GM06990 (cell line): ENCODE measurements around the gene TJP2.
"Not testable (repeated sequence)": the region's sequence is repeated elsewhere in the genome, so short reads cannot be mapped to it uniquely, and the experiment has no call there.

ENCODE experiments used
- DNase-seq: peaks from one replicate; pipeline ENCODE4 v3.0.0-alpha.2; 2011; ENCODE audit not compliant: insufficient read length; ENCODE audit errors: extremely low read depth
- H3K27me3 ChIP-seq: replicated peaks from 2 replicates; pipeline ENCODE4 v1.6.0; 2011; ENCODE audit warnings: low read length; ENCODE audit not compliant: control insufficient read depth, insufficient read depth
- H3K36me3 ChIP-seq: 2 replicates; pipeline ENCODE4 v1.5.1; 2011; ENCODE audit warnings: low read length; ENCODE audit not compliant: control insufficient read depth, insufficient read depth
- H3K4me3 ChIP-seq: replicated peaks from 2 replicates; pipeline ENCODE4 v1.5.1; 2011; ENCODE audit warnings: low read depth, mild to moderate bottlenecking, control low read depth, low read length
- CTCF ChIP-seq: IDR thresholded peaks from 2 replicates; pipeline ENCODE4 v1.5.1; 2011; ENCODE audit warnings: low read length, control low read depth, mild to moderate bottlenecking, inconsistent platforms; ENCODE audit not compliant: insufficient read depth, poor library complexity, severe bottlenecking

The TJP2 gene

DNA sequence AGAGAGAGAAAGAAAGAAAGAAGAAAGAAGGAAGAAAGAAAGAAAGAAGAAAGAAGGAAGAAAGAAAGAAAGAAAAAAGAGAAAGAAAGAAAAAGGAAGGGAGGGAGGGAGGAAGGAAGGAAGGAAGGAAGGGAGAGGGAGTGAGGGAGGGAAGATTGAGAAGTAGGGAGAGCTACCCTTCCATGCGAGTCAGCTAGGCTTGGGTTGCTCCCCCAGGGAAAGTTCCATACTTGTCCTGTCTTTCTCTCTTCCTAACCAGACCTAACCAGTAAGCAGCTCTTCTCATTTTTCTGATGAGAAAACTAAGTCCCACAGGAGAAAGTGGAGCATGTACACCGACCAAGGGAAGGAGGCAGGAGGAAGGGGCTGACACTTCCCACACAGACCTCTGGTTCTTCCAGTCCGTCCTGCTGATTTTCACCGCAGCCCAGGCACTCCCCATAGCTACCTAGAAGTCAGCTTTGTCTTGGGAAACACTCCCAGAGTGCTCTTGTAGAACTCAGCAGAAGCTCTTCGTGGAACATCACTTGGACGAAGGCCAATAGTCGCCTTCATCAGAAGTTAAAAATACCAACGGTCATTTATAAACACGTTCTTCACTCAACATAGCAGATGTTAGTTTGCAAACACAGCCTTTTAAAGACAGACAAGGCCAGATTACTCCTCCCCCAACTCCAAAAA, 121.9 kb downstream of the TJP2 start:
- no peaks in the 10 kb centered on the region; the same call in 1 of the 2 replicates for H3K27me3 ChIP-seq
- no peaks in the 10 kb centered on the region for H3K36me3 ChIP-seq
- TF ChIP-seq CTCF = no peak
- H3K4me3 ChIP-seq = no peak overlapping the region
- DNase-seq = no peak

DNA sequence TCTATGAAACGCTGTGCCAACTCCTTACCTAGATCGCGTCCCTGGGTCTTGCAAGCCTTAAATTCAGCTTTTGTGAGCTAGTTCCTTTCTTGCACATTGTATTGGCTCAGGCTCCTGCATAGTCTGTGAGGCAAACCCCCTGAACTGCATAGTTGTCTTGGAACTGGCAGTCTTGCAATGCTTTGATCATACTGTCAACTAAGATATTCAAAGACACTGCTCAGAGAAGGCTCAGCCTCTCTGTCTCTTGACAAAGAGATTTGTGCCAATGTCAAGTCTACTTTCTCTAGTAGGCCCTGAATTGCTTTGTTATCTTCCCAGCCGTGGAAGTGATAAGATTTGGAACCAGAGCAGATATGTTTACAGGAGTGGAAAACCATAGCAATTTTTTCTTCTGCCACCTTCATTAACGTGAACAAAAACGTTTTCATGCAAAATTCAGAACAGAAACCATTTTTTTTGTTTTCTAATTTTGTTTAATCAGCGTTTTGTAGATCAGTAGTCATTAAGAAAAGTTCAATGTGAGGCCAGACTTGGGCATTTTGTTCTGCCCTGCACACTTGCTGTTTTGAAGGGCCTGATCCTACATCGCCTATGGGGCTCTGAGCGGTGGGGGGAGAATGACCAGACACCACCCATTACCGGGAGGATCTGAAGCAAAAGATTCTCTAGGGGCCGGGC, 123.4 kb downstream of the TJP2 start:
- Histone ChIP-seq H3K4me3 (no peak overlapping the region), H3K36me3 (no peaks in the 10 kb centered on the region), H3K27me3 (no peaks in the 10 kb centered on the region; the same call in 1 of the 2 replicates)
- TF ChIP-seq CTCF = no peak
- DNase-seq = no peak

DNA sequence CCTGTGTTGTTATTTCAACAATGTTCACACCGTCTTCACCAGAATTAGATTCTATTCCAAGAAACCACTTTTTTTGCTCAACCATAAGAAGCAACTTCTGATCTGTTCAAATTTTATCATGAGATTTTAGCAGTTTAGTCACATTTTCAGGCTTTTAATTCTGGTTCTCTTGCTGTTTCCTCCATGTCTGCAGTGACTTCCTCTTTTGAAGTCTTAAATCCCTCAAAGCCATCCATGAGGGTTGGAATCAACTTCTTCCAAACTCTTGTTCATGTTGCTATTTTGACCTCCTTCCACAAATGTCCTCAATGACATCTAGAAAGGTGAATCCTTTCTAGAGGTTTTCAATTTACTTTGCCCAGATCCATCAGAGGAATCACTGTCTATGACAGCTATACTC, 125.2 kb downstream of the TJP2 start:
- no peaks in the 10 kb centered on the region for H3K36me3 ChIP-seq
- H3K4me3 ChIP-seq = no peak overlapping the region
- no peak for DNase-seq
- no peaks in the 10 kb centered on the region; the same call in 1 of the 2 replicates for H3K27me3 ChIP-seq
- no peak for TF ChIP-seq CTCF

DNA sequence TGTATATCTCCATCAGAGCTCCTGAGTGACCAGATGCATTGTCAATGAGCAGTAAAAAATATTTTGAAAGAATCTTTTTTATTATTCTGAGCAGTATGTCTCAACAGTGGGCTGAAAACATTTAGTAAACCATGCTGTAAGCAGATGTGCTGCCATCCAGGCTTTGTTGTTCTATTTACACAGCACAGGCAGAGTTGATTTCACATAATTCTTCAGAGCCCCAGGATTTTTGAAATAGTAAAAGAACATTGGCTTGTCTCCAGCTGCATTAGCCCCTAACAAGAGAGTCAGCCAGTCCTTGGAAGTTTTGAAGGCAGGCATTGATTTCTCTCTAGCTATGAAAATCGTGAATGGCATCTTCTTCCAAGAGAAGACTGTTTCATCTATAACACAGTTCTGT, 125.7 kb downstream of the TJP2 start:
- DNase-seq = no peak
- Histone ChIP-seq H3K36me3 (no peaks in the 10 kb centered on the region), H3K27me3 (no peaks in the 10 kb centered on the region; the same call in 1 of the 2 replicates), H3K4me3 (no peak overlapping the region)
- no peak for TF ChIP-seq CTCF

DNA sequence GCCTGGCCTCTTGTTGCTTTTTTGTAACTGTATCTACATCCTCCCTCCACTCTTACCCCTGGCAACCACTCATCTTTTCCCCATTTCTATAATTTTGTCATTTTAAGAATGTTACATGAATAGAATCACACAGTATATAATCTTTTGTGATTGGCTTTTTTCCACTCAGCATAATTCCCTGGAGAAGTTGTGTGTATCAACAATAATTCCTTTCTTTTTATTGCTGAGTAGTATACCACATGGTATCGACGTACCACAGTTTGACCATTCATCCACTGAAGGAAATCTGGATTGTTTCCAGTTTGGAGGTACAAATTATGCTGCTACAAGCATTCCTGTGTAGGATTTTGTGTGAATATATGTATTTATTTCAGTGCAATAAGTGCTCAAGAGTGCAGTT, 129.3 kb downstream of the TJP2 start:
- no peak for DNase-seq
- TF ChIP-seq CTCF = no peak
- no peak overlapping the region for H3K4me3 ChIP-seq
- H3K27me3 ChIP-seq = no peaks in the 10 kb centered on the region
- no peaks in the 10 kb centered on the region for H3K36me3 ChIP-seq

GRCh38 chr9:69306895-69307445, 132.9 kb downstream of the TJP2 start:
- not testable (repeated sequence) for H3K27me3 ChIP-seq, H3K36me3 ChIP-seq, DNase-seq, H3K4me3 ChIP-seq
